VCaP (cell line): ENCODE data around the gene PGAP3.
A peak's percentile ranks its signal among the peaks of the same experiment; 100 is the strongest.

Source experiments
- H3K27ac ChIP-seq: fragments of 450-650 bp; 2 replicates; pipeline ENCODE4 v1.5.1; 2017
- TF ChIP-seq, protein P1 (sequence below): fragments of 450-650 bp; conservative IDR thresholded peaks from 2 replicates; pipeline ENCODE4 v1.5.1; 2017; ENCODE audit warnings: mild to moderate bottlenecking, moderate library complexity

The PGAP3 gene

DNA sequence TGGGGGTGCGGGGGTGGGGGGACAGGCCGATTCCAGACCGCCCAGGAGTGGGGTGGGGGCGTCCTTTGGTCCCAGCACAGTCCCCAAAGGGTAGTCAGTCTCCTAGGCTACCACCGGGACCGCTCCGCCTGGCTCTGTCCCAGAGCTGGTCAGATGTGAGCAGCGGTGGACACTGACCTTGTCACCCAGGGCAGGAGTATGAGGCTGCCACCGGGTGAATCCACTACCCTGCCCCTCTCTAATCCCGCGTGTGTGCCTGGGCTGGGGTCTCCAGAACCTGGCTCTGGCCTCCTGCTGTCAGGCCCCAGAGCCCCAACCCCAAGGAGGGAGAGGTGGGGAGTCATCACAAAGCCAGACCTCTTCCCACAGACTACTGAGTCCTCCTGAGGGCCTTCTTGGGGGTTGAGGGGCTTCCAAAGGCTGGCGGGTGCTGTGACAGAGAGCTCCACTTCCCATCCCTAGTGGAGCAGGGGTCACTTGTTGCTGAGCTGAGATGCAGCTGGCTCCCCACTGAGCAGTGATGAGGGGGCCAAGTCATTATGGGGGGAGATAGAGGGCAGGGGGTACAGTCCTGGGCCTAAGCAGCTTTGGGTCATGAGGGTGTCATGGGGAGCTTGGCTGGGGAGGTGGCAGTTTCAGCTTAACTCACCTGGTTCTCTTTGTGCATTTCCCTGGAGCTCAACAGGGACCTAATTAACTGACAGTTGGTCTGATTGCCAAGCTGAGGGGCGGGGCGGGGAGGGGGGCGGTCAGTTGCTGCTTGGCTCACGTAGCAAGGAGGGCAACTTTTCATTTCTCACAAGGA lies 59.9 kb downstream of the PGAP3 start:
- no peak overlapping the region for H3K27ac ChIP-seq
- TF ChIP-seq, protein P1, sequence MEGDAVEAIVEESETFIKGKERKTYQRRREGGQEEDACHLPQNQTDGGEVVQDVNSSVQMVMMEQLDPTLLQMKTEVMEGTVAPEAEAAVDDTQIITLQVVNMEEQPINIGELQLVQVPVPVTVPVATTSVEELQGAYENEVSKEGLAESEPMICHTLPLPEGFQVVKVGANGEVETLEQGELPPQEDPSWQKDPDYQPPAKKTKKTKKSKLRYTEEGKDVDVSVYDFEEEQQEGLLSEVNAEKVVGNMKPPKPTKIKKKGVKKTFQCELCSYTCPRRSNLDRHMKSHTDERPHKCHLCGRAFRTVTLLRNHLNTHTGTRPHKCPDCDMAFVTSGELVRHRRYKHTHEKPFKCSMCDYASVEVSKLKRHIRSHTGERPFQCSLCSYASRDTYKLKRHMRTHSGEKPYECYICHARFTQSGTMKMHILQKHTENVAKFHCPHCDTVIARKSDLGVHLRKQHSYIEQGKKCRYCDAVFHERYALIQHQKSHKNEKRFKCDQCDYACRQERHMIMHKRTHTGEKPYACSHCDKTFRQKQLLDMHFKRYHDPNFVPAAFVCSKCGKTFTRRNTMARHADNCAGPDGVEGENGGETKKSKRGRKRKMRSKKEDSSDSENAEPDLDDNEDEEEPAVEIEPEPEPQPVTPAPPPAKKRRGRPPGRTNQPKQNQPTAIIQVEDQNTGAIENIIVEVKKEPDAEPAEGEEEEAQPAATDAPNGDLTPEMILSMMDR: no peak

- peak overlapping the region; percentile 44; the same call in 1 of the 2 replicates for H3K27ac ChIP-seq
- TF ChIP-seq, protein P1: no peak
These were observed 60.7 kb downstream of the PGAP3 start for GRCh38 chr17:39627047-39627711.

GRCh38 chr17:39626171-39627046 lies 61.4 kb downstream of the PGAP3 start, which contains the start of gene PPP1R1B:
Gene PPP1R1B, plus strand, starts transcription at chr17:39626952. Its CDS starts 441 bp downstream, at chr17:39627393.
- TF ChIP-seq, protein P1: no peak
- peak within 1 kb of the TSS; percentile 44; the same call in 1 of the 2 replicates for H3K27ac ChIP-seq

GRCh38 chr17:39625198-39625785 lies 62.6 kb downstream of the PGAP3 start:
- TF ChIP-seq, protein P1: no peak
- H3K27ac ChIP-seq: no peak overlapping the region

DNA sequence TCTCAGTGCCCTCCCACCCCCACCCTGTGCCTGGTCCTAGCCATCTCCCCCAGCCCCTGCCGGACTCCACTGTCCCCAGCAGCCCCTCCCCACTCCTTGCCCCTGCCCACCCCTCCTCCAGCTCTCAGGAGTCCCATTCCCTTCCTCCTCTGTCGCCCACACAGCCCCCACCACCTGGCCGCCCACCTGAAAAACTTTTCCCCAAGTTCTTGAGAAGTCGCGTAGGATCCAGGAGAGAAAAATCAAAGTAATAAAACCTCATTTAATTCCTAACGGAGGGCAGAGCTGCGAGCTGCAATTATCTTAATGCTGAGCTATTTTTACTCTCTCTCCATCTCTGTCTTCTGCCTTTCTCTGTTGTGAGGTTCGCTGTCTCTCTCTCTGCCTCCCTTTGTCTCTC lies 63.5 kb downstream of the PGAP3 start:
- H3K27ac ChIP-seq: no peak overlapping the region
- TF ChIP-seq, protein P1: no peak

DNA sequence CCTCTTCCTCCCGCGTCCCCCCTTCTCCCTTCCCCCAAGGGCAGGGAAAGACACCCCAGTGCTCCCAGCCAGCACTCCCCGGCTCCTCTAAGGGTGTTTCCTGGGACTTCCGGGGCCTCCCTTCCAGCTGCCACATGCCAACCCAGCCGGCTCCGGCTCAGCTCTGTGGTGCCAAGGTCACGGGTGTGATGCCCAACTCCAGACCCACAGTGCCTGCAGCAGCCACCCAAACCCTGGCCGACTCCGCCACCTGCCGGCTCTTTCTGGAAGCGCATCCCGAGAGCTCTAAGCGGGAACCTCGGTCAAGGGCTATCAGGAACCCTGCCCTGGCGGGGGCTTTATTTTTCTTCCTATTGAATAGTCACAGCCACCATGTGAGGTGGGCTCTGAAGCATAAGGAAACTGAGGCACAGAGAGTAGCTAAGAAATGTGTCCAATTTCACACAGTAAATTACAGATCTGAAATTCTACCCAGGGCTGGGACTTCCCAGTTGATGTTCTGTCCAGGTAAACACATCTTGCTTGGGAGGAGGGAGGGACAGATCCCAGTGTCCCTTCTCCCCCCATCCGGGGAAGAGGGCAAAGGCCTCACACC lies 64.4 kb downstream of the PGAP3 start:
- no peak overlapping the region for H3K27ac ChIP-seq
- TF ChIP-seq, protein P1: peak; percentile 97
